ENCODE data around the gene STYXL1.

DNA sequence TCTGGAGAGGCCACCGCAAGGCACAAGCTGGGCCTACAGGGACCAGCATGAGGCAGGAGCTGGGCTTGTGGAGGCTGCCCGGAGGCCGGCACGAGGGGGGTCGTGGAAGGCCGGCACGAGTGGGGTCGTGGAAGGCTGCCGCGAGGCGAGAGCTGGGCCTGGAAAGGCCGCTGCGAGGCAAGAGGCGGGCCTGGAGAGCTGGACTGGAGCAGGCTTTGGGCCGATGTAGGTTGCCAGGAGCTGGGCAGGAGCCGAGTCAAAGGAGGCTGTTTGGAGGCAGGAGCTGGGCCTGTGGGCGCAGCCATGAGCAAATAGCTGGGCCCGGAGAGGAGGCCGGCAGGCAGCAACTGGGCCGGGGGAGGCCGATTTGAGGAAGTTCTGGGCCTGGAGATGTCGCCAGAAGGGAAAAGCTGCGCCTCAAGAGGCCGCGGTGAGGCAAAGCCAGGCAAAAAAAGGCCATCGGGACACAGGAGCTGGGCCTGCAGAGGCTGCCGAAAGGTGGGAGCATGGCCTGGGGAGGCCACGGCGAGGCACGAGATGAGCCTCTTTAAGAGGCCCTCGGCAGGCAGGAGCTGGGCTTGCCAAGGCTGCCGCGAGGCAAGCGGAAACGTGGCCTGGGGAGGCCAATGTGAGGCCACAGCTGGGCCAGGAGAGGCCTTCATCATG is 26.6 kb upstream of the STYXL1 start:
- TF ChIP-seq, protein P1, sequence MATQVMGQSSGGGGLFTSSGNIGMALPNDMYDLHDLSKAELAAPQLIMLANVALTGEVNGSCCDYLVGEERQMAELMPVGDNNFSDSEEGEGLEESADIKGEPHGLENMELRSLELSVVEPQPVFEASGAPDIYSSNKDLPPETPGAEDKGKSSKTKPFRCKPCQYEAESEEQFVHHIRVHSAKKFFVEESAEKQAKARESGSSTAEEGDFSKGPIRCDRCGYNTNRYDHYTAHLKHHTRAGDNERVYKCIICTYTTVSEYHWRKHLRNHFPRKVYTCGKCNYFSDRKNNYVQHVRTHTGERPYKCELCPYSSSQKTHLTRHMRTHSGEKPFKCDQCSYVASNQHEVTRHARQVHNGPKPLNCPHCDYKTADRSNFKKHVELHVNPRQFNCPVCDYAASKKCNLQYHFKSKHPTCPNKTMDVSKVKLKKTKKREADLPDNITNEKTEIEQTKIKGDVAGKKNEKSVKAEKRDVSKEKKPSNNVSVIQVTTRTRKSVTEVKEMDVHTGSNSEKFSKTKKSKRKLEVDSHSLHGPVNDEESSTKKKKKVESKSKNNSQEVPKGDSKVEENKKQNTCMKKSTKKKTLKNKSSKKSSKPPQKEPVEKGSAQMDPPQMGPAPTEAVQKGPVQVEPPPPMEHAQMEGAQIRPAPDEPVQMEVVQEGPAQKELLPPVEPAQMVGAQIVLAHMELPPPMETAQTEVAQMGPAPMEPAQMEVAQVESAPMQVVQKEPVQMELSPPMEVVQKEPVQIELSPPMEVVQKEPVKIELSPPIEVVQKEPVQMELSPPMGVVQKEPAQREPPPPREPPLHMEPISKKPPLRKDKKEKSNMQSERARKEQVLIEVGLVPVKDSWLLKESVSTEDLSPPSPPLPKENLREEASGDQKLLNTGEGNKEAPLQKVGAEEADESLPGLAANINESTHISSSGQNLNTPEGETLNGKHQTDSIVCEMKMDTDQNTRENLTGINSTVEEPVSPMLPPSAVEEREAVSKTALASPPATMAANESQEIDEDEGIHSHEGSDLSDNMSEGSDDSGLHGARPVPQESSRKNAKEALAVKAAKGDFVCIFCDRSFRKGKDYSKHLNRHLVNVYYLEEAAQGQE (IDR thresholded peaks at IDR 0.05; ENCODE audit: insufficient replicate concordance, low read depth) = no peak
- TF ChIP-seq, protein P2, sequence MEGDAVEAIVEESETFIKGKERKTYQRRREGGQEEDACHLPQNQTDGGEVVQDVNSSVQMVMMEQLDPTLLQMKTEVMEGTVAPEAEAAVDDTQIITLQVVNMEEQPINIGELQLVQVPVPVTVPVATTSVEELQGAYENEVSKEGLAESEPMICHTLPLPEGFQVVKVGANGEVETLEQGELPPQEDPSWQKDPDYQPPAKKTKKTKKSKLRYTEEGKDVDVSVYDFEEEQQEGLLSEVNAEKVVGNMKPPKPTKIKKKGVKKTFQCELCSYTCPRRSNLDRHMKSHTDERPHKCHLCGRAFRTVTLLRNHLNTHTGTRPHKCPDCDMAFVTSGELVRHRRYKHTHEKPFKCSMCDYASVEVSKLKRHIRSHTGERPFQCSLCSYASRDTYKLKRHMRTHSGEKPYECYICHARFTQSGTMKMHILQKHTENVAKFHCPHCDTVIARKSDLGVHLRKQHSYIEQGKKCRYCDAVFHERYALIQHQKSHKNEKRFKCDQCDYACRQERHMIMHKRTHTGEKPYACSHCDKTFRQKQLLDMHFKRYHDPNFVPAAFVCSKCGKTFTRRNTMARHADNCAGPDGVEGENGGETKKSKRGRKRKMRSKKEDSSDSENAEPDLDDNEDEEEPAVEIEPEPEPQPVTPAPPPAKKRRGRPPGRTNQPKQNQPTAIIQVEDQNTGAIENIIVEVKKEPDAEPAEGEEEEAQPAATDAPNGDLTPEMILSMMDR (IDR thresholded peaks at IDR 0.05; ENCODE audit: insufficient read depth, low read length) = no peak
- TF ChIP-seq POLR2AphosphoS5 (IDR thresholded peaks at IDR 0.05; ENCODE audit: low read depth) = no peak
